HG03097 (cell line): Measurements from ENCODE around the gene ERP27.

Experiments
- ATAC-seq: cut with Tn5 transposase; IDR thresholded peaks from one replicate; pipeline ENCODE4 v1.9.1; 2021; ENCODE audit not compliant: unreplicated experiment, low FRiP score

ERP27 gene

GRCh38 chr12:14876833-14877232 is 61.5 kb downstream of the ERP27 start:
- ATAC-seq = no peak

GRCh38 chr12:14874882-14875281 is 63.5 kb downstream of the ERP27 start:
- no peak for ATAC-seq

- no peak for ATAC-seq
These were observed 64.7 kb downstream of the ERP27 start for GRCh38 chr12:14873440-14874185.

- no peak for ATAC-seq
These were observed 66.5 kb downstream of the ERP27 start for GRCh38 chr12:14871886-14872285.

- no peak for ATAC-seq
These were observed 67.1 kb downstream of the ERP27 start for GRCh38 chr12:14871247-14871646.

GRCh38 chr12:14868916-14869506 is 69.3 kb downstream of the ERP27 start:
- ATAC-seq = no peak
